GM12801 (cell line): ENCODE measurements around the gene ZFYVE1.

Experiments
- CTCF ChIP-seq: IDR thresholded peaks from one replicate; pipeline ENCODE4 v1.5.1; 2011; ENCODE audit warnings: control low read depth; ENCODE audit not compliant: insufficient read length; ENCODE audit errors: extremely low read depth

Gene ZFYVE1

DNA sequence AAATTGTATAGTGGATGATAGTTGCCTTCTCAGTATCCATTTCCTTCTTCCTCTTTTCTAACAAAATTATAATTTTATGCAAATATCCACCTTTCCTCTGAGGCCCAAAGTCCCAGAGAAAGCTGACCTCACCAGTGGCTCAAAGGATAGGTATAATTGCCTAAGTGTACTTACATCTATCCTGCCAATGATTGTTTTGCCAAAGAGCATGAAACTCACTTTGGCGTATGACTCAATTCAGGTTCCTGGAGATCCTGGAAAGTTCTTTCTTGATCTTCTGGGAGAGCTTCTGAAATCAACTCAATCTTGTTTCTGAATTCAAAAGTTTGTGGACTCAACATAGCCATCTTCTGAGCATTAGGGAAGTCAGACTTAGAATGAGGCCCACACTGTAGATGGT, 20.9 kb upstream of the ZFYVE1 start:
- TF ChIP-seq CTCF, result no peak

DNA sequence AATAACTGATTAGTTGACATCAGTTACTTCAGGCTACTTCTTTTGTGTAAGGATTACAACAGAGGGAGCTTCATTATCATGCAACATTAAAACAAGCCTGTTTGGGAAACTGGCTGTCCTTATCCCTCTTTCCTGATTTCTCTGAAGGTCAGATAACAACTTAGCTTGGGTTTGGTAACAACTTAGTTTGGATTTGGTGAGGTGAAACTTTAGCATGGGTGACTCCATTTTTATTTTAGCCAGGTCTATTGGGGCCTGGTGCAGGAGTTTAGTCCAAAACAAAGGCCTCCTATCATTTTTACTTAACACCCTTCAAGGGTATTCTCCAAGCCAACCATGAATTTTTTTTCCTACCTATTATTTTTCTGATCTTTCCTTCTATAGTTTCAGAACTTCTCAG, 1.1 kb upstream of the ZFYVE1 start:
- no peak for TF ChIP-seq CTCF

DNA sequence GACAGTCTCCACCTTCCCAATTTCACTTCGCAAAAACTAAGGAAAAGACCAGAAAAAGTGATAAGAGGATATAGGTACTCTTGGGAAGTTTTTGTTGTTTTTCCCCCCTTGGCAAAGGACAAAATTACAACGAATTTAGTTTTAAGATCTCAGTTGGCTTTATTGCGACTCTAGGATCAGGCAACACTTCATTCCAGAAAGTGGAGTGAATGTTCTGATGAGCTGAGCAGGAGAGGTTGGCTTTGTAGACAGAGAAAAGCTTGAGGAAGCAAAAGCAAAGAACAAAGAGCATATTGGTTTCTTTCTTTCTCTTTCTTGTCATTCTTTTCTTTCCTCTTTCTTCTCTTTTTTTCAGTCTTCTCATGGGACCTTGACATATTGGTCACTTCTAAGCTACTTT, 640 bp upstream of the ZFYVE1 start:
- no peak for TF ChIP-seq CTCF

DNA sequence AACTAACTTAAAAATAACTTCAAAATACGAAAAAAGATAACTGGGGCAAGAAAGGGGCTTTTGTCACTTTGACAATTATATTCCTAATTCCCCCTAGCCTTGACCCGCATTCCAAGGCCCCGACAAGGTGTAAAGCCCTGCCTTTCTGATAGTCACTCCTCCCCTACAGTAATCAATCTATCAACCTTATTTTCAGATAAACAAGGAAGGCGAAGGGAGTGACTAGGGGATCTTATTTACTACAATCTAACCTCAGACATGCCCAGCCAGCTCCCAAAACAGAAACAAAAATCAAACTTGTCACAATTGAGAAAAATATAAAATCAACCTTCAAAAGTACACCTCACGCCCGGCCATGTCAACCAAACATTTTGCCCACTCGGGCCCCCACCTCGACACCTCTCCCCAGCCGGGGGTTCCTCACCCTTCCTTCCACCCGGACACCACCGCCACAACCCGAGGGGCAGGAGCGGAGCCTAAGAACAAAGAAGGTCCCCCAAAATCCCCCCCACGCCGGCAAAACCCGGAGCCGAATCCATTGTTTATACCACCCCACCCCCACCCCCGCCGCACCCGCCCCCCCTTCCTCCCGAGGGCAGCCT, 562 bp downstream of the ZFYVE1 start:
- no peak for TF ChIP-seq CTCF

DNA sequence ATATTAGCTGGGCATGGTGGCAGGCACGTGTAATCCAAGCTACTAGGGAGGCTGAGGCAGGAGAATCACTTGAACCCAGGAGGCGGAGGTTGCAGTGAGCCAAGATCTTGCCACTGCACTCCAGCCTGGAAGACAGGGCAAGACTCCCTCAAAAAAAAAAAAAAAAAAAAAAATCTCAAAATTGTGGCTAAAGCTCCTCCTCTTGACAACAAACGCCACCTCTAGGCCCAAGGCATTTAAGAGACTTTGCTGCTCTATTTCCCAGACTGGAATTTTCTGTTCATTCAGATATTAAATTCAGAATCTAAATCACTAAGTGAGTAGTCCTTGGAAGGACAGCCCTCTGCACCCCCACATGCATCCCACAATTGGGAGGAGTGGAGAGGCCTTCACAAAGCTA, 1.4 kb downstream of the ZFYVE1 start:
- TF ChIP-seq CTCF, result no peak

- TF ChIP-seq CTCF, result no peak
Observed at GRCh38 chr14:73022051-73022450, 4.9 kb downstream of the ZFYVE1 start.

GRCh38 chr14:73014105-73014504, 12.8 kb downstream of the ZFYVE1 start:
- no peak for TF ChIP-seq CTCF
